H1 (cell line): Measurements from ENCODE around the gene CMSS1. TPM values are rescaled to one million over a fixed set of nuclear protein-coding genes. Genes with fewer than 3 reads are reported as not detected.

Experiments used
- ASH2L ChIP-seq: fragments of 200-600, 300-600 bp; sonication (generic); IDR thresholded peaks from one replicate; pipeline ENCODE4 v1.7.1; 2017; ENCODE audit warnings: low read length
- CBX8 ChIP-seq: fragments of 300-800, 300-1000 bp; sonication (generic); IDR thresholded peaks from 2 replicates; pipeline ENCODE4 v1.7.1; 2016; ENCODE audit warnings: low read depth, low read length, borderline replicate concordance
- JUN ChIP-seq: IDR thresholded peaks from 2 replicates; pipeline ENCODE4 v1.6.1; 2011; ENCODE audit warnings: low read depth, mild to moderate bottlenecking, improper control_type of control experiment, low read length
- NANOG ChIP-seq: IDR thresholded peaks from 2 replicates; pipeline ENCODE4 v1.6.1; 2011; ENCODE audit warnings: low read length, low read depth, mild to moderate bottlenecking, inconsistent platforms; ENCODE audit not compliant: insufficient read depth, poor library complexity, severe bottlenecking
- SP4 ChIP-seq: IDR thresholded peaks from 2 replicates; pipeline ENCODE4 v1.6.1; 2012; ENCODE audit warnings: low read length, inconsistent platforms
- YY1 ChIP-seq: IDR thresholded peaks from 2 replicates; pipeline ENCODE4 v1.6.1; 2011; ENCODE audit warnings: low read depth, mild to moderate bottlenecking, low read length
- polyA plus RNA-seq, 7 experiments: library from polyadenylated mRNA; depleted of rRNA in 3 of 7; stranded (reverse) in 5 of 7; unstranded in 2 of 7; fragments of >200 nt in 5 of 7; fragments of 200-250 nt in 2 of 7; gene quantifications; 1 replicate in 5 of 7; 2 replicates in 1 of 7; 4 replicates in 1 of 7; pipeline versions ENCODE4 v1.2.1 to v1.2.3, GENCODE V29; 2011 to 2013; ENCODE audit warnings: missing spikeins in 2 of 7, mixed read lengths in 2 of 7
- total RNA-seq: library from RNA; stranded (reverse); fragmentation: NEBNext Ultra II Directional; extraction: Animal tissue kit (Norgen Biotek cat#: 25700); gene quantifications from 2 replicates; pipeline ENCODE4 v1.2.1, GENCODE V29; 2021

The CMSS1 gene
- total and polyA plus RNA-seq, 2 of the 8 experiments (the other 6 are each of a cell fraction or from before 2014, with no cell fraction given): 15.2 to 75.1 TPM

GRCh38 chr3:99843590-99844258 lies 26.1 kb downstream of the CMSS1 start (continued):
- no peak for TF ChIP-seq NANOG
- TF ChIP-seq YY1: no peak
- TF ChIP-seq SP4: no peak
- TF ChIP-seq JUN: no peak
- TF ChIP-seq CBX8: no peak
- no peak for TF ChIP-seq ASH2L
- TF ChIP-seq, all 59 proteins: peak for 0
